Measurements from ENCODE around the gene AIF1L.
"Not testable (repeated sequence)": the region's sequence is repeated elsewhere in the genome, so short reads cannot be mapped to it uniquely, and the experiment has no call there.

DNA sequence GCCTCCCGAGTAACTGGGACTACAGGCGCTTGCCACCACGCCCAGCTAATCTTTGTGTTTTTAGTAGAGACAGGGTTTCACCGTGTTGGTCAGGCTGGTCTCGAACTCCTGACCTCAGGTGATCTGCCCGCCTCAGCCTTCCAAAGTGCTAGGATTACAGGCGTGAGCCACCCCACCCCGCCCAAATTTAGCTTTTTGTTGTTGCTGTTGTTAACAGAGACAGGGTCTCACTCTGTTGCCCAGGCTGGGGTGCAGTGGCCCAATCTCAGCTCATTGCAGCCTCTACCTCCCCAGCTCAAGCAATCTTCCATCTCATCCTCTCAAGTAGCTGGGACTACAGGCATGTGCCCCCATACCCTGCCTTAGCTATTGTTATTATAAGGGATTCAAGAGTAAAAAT is 3.5 kb downstream of the AIF1L start:
- not testable (repeated sequence) for TF ChIP-seq POLR2A, POLR2AphosphoS5 (IDR thresholded peaks at IDR 0.05)
- TF ChIP-seq, protein P1, sequence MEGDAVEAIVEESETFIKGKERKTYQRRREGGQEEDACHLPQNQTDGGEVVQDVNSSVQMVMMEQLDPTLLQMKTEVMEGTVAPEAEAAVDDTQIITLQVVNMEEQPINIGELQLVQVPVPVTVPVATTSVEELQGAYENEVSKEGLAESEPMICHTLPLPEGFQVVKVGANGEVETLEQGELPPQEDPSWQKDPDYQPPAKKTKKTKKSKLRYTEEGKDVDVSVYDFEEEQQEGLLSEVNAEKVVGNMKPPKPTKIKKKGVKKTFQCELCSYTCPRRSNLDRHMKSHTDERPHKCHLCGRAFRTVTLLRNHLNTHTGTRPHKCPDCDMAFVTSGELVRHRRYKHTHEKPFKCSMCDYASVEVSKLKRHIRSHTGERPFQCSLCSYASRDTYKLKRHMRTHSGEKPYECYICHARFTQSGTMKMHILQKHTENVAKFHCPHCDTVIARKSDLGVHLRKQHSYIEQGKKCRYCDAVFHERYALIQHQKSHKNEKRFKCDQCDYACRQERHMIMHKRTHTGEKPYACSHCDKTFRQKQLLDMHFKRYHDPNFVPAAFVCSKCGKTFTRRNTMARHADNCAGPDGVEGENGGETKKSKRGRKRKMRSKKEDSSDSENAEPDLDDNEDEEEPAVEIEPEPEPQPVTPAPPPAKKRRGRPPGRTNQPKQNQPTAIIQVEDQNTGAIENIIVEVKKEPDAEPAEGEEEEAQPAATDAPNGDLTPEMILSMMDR (IDR thresholded peaks at IDR 0.05) = not testable (repeated sequence)
